LNCAP (cell line): ENCODE results near the gene MAP6D1.

ENCODE experiments used
- TF ChIP-seq, protein P1 (sequence below): fragments of 450-650 bp; IDR thresholded peaks from 2 replicates; pipeline ENCODE4 v1.5.1; 2017; ENCODE audit warnings: mild to moderate bottlenecking

MAP6D1 gene

DNA sequence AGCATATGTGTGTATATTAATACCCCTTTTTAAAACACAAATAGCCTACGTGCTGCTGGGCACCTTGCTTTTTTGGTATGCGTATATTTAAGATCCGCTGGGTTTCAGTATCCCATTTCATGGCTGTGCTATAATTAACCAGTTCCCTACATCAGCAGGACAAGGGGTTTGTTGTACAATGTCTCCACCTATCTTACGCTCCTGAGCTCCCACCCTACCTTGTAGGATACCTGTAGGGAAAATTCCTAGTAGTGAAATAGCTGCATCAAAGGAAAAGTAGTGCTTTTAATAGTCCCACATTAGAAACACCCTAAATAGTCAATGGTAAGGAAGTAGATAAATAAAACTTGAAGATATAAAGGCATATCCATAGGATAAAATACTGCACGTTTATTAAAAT, 1.4 kb downstream of the MAP6D1 start:
- TF ChIP-seq, protein P1, sequence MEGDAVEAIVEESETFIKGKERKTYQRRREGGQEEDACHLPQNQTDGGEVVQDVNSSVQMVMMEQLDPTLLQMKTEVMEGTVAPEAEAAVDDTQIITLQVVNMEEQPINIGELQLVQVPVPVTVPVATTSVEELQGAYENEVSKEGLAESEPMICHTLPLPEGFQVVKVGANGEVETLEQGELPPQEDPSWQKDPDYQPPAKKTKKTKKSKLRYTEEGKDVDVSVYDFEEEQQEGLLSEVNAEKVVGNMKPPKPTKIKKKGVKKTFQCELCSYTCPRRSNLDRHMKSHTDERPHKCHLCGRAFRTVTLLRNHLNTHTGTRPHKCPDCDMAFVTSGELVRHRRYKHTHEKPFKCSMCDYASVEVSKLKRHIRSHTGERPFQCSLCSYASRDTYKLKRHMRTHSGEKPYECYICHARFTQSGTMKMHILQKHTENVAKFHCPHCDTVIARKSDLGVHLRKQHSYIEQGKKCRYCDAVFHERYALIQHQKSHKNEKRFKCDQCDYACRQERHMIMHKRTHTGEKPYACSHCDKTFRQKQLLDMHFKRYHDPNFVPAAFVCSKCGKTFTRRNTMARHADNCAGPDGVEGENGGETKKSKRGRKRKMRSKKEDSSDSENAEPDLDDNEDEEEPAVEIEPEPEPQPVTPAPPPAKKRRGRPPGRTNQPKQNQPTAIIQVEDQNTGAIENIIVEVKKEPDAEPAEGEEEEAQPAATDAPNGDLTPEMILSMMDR: no peak

DNA sequence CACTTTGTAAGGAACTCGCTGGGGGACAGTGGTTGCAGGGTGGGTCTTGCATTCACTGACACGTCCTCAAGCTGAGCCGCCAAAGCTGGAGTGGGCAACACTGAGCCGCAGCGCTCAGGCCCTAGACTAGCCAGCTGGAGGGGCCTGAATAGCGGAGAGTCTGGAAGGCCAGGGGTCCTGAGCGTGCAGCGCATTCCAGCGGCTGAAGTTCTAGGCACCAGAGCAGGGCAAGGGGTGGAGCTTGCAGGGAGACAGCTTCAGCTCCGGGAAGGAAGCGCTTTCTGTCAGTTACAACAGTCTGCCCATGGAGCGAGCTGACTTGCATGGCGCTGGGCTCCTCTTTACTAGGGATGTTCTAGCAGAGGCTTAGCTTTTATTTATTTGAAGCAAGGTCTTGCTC, 2.7 kb downstream of the MAP6D1 start:
- TF ChIP-seq, protein P1: no peak

DNA sequence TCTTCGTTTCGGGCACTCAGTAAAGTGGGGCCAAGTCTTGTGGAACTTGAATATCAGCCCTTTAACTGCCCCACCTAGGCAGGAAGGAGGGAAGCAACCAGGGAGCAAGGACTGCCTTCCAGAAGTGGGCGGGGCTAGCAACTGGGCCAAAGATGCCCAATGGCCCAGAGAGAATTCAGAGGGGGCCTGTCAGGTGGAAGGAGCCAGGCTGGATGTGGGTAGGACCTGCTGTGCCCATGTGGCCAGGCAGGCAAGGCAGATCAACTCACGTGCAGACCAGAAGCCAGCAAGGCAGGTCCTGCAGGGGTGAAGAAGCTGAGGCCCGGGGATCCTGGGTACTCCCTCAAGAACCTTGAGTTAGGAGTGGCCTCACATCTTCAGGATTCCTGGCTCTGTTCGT, 5.5 kb downstream of the MAP6D1 start:
- TF ChIP-seq, protein P1: no peak

DNA sequence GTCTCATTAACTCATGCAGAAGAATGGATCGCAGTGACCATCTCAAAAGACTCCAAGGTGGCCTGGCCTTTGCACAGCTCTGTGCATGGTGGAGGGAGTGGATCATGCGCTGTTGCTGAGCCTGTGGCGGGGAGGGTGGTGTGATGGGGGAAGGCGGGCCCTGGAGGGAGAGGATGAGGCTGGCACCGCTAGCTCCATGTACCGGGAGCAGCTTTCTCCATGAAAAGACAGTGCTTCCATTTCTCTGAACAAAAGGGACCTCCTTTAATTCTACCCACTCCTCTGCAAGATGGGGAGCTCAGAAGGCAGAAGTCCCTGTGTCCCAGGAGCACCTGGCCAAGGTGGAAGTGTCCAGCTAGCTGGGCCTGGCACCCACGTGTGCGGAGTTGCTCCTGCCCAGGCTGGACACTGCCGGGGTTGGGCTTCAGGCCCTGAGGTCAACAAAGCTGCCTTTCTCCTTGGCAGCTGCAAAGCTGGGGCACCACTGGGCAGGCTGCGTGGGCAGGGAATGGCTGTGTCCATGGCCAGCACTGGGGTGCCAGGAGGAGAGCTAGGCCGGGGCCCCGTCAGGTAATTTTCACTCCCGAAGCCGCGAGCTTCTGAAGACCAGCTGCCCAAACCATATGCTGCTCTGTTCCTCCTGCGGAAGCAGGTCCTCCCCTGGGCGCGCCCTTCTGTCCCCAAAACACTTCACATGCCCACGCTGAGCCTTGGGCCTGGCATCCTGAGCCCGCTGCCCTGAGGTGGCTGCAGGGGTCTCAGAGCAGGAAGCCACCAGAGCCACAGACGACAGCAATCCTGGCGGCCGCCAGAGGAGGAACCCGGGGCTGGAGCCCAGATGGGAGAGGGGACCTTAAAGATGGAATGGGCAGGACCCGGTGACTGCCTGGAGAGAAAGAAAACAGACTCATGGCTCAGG, 6.4 kb downstream of the MAP6D1 start:
- TF ChIP-seq, protein P1: no peak

DNA sequence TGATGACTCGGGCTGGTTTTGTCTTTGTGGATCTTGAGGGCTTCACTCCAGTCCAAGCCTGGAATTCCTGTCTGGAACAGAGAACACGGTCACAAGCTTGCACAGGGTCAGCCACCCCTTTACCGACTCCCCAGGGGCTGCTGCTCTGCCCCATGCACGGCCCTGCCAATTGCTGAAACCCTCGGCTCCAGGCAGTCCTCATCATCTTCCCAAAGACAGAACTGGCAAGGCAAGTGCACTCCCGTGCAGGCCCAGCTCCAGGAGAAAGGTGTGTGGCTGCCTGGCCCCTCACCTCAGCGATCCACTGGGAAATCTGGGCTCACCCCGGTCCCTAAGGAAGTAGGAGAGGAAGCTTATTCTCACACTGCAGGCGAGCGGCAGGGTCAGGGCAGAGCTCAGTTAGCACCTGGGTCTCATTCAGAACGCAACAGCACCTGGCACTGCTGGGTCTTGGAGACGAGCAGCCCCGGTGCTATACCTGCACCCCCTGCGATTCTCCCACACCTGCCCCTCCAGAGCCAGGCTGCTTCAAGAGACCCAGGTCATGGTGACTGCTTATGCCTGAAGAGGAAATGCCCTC, 7.2 kb downstream of the MAP6D1 start:
- TF ChIP-seq, protein P1: no peak

DNA sequence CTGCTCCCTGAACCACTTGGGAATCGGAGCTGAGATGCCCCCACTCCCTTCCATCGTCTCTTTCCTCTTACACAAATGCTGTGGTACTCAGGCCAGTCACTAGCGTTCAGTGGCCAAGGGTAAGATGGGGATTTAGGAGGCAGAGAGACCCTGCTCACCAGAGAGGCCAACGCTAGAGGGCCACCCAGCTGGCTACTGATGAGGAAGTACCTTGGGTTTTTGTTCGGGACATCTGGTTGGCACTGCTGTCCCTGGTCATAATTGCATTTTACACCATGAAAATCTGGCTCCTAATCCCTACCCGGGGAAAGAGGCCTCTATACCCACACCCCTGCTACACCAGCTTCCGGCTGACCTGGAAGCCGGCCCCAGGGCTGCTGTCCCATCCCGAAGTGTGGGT, 7.7 kb downstream of the MAP6D1 start:
- TF ChIP-seq, protein P1: no peak

DNA sequence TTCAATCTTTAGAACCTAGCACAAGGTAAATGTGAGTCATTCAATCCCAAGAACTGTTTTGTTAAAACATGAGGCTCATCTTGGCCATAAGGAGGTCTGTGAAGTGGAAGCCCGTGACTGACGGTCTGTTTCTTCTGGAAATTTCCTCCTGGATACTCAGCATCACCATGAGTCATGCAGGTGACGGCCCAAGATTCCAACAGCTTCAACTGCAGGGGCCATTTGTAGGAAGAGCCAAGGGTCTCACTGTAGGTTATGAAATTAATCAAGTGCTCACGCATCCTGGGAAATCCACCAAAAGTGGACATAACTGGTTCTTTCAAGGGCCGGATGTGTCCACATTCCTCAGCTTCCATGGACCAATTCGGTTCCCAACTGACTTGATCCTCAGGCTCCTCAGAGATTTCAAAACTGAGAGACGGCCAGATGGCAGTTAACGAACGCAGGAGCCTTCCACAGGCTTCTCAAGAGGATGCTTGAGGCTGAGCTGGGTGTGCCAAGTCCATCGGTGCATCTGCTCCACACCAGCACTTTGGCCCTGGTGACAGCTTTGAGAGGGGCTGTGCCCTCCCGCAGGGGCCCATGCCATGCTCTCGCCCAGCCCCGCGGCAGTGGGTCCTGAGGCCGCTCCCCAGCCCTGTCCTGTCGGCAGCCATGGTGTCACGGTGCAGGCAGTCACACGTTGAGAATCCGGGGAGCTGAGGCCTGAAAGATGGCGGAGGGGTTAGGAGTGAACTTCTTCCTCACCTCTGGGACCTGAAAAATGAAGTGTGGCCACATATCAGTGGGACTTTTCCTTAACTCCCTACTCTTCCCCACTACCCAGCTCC, 8.5 kb downstream of the MAP6D1 start:
- TF ChIP-seq, protein P1: no peak
